Right atrium auricular region (tissue), 2 donors: Measurements from ENCODE around the gene ZNF500. TPM values are rescaled to one million over a fixed set of nuclear protein-coding genes. Genes with fewer than 3 reads are reported as not detected.

Experiments
- DNase-seq: peaks from one replicate; pipeline ENCODE4 v3.0.0-alpha.2; 2019; ENCODE audit warnings: low spot score
- H3K27ac ChIP-seq, 2 donors: fragments of 200-600 bp; sonication (generic); 1 replicate in 1 of 2; 2 replicates in 1 of 2; pipeline ENCODE4 v1.5.1; 2016 to 2019
- H3K27me3 ChIP-seq, 2 donors: fragments of 200-600 bp; sonication (generic); one replicate each; pipeline versions ENCODE4 v1.5.1 to v1.6.0; 2017 to 2019
- H3K36me3 ChIP-seq: fragments of 200-600 bp; sonication (generic); one replicate; pipeline ENCODE4 v1.5.1; 2016
- H3K4me1 ChIP-seq, 2 donors: fragments of 200-600 bp; sonication (generic); one replicate each; pipeline versions ENCODE4 v1.5.1 to v1.6.0; 2017 to 2019
- H3K4me3 ChIP-seq, 2 donors: fragments of 200-600 bp; sonication (generic); 1 replicate in 1 of 2; 2 replicates in 1 of 2; pipeline ENCODE4 v1.5.1; 2017 to 2019; ENCODE audit warnings: mild to moderate bottlenecking in 1 of 2, moderate library complexity in 1 of 2
- H3K9me3 ChIP-seq, 2 donors: fragments of 200-600 bp; sonication (generic); one replicate each; pipeline ENCODE4 v1.5.1; 2019
- total RNA-seq, 2 donors: library from RNA; depleted of rRNA; stranded (reverse); fragments of >200 nt; gene quantifications; one replicate each; pipeline ENCODE4 v1.1.0, GENCODE V29; 2016
- TF ChIP-seq, protein P1 (sequence below), 2 donors: fragments of 200-600 bp; sonication (generic); IDR thresholded peaks; one replicate each; pipeline ENCODE4 v1.5.1; 2019; ENCODE audit warnings: antibody characterized with exemption in 2 of 2

Gene ZNF500
- total RNA-seq, 2 donors from 2014 or later = 4.3 to 7.5 TPM

- Histone ChIP-seq H3K36me3 (peaks cover 40% of the 10 kb centered on the region), H3K9me3 (peaks cover 0 to 1% of the 10 kb centered on the region in 2 donors)
- DNase-seq = no peak
Observed at GRCh38 chr16:4749700-4750257, 17.2 kb downstream of the ZNF500 start.

GRCh38 chr16:4748682-4749411 lies 18.1 kb downstream of the ZNF500 start:
- TF ChIP-seq, protein P1, sequence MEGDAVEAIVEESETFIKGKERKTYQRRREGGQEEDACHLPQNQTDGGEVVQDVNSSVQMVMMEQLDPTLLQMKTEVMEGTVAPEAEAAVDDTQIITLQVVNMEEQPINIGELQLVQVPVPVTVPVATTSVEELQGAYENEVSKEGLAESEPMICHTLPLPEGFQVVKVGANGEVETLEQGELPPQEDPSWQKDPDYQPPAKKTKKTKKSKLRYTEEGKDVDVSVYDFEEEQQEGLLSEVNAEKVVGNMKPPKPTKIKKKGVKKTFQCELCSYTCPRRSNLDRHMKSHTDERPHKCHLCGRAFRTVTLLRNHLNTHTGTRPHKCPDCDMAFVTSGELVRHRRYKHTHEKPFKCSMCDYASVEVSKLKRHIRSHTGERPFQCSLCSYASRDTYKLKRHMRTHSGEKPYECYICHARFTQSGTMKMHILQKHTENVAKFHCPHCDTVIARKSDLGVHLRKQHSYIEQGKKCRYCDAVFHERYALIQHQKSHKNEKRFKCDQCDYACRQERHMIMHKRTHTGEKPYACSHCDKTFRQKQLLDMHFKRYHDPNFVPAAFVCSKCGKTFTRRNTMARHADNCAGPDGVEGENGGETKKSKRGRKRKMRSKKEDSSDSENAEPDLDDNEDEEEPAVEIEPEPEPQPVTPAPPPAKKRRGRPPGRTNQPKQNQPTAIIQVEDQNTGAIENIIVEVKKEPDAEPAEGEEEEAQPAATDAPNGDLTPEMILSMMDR (IDR thresholded peaks at IDR 0.05) = no peak
- Histone ChIP-seq H3K9me3 (no peaks in the 10 kb centered on the region), H3K27me3 (no peaks in the 10 kb centered on the region), H3K4me3 (no peak overlapping the region), H3K27ac (no peak overlapping the region), H3K36me3 (peaks cover 32% of the 10 kb centered on the region), H3K4me1 (no peaks in the 10 kb centered on the region)
- DNase-seq = no peak

More at GRCh38 chr16:4749700-4750257, 17.2 kb downstream of the ZNF500 start:
- H3K4me1 ChIP-seq = no peaks in the 10 kb centered on the region
- H3K27ac ChIP-seq = no peak overlapping the region
- H3K4me3 ChIP-seq = no peak overlapping the region
- no peaks in the 10 kb centered on the region for H3K27me3 ChIP-seq
- TF ChIP-seq, protein P1 (IDR thresholded peaks at IDR 0.05) = no peak

DNA sequence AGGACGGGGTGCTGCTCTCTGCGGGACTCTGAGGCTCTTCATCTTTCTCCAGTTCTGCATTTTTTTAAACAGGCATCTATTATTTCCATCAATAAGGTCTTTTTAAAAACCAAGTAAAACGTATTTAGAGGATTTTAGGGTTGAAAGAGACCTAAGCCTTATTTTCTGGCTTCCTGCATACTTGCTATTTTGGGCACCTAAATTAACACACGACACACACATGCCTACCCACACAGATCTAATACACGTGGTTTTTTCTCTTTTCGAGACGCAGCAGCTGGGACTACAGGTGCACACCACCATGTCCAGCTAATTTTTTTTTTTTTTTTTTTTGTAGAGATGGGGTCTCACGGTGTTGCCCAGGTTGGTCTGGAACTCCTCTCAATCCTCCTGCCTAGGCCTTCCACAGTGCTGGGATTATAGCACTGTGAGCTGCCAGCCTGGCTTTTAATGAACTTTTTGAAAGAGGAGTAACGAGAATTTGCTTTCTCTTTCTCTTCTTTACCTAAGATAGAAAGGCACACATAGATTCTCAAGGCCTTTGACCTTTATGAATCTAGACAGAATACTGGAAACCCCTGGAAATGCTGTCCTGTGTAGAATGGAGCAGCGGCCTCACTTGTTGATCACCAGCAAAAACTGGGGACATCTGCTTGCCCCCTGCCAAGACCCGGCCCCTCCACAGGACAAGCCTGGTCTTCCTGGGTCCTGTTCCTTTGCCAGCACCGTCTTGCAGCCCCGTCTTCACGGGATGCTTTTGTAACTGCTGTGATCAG lies 18.9 kb downstream of the ZNF500 start:
- H3K36me3 ChIP-seq = peaks cover 25% of the 10 kb centered on the region
- H3K27ac ChIP-seq = no peak overlapping the region
- no peaks in the 10 kb centered on the region for H3K9me3 ChIP-seq
- DNase-seq = no peak
- H3K27me3 ChIP-seq = no peaks in the 10 kb centered on the region
- TF ChIP-seq, protein P1 (IDR thresholded peaks at IDR 0.05) = no peak
- H3K4me3 ChIP-seq = no peak overlapping the region
- no peaks in the 10 kb centered on the region for H3K4me1 ChIP-seq

- Histone ChIP-seq H3K9me3 (no peaks in the 10 kb centered on the region), H3K4me3 (no peak overlapping the region), H3K4me1 (no peaks in the 10 kb centered on the region), H3K36me3 (peaks cover 14% of the 10 kb centered on the region), H3K27ac (no peak overlapping the region), H3K27me3 (no peaks in the 10 kb centered on the region)
- TF ChIP-seq, protein P1 (IDR thresholded peaks at IDR 0.05) = no peak
- no peak for DNase-seq
Observed at GRCh38 chr16:4746991-4747574, 19.9 kb downstream of the ZNF500 start.

DNA sequence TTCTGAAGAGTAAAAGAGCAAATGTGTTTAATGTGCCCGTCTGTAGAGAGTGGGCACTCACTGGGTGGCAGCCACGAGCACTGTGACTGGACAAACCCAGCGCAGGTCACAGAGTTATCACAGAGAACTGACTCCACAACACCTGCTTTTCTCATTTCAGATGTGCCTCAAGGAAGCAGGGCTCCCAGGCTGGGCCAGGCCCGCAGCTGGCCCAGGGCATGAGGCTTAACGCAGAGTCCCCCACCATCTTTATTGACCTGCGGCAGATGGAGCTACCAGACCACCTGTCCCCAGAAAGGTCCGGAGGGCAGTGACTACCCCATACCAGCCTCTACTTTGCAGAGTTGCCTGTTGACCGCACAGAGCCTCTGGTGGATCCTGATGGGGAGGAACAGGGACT lies 20.7 kb downstream of the ZNF500 start:
- no peak overlapping the region for H3K27ac ChIP-seq
- no peaks in the 10 kb centered on the region for H3K4me1 ChIP-seq
- TF ChIP-seq, protein P1 (IDR thresholded peaks at IDR 0.05) = no peak
- no peaks in the 10 kb centered on the region for H3K27me3 ChIP-seq
- no peaks in the 10 kb centered on the region for H3K9me3 ChIP-seq
- DNase-seq = no peak
- peaks cover 6% of the 10 kb centered on the region for H3K36me3 ChIP-seq
- no peak overlapping the region for H3K4me3 ChIP-seq
